Inflammatory macrophage (primary cell): ENCODE results near the gene NOL4L.
"Not testable (repeated sequence)": the region's sequence is repeated elsewhere in the genome, so short reads cannot be mapped to it uniquely, and the experiment has no call there.

ENCODE experiments used
- DNase-seq, 2 donors: peaks; one replicate each; pipeline ENCODE4 v3.0.0-alpha.2; 2020 to 2022

Gene NOL4L

DNA sequence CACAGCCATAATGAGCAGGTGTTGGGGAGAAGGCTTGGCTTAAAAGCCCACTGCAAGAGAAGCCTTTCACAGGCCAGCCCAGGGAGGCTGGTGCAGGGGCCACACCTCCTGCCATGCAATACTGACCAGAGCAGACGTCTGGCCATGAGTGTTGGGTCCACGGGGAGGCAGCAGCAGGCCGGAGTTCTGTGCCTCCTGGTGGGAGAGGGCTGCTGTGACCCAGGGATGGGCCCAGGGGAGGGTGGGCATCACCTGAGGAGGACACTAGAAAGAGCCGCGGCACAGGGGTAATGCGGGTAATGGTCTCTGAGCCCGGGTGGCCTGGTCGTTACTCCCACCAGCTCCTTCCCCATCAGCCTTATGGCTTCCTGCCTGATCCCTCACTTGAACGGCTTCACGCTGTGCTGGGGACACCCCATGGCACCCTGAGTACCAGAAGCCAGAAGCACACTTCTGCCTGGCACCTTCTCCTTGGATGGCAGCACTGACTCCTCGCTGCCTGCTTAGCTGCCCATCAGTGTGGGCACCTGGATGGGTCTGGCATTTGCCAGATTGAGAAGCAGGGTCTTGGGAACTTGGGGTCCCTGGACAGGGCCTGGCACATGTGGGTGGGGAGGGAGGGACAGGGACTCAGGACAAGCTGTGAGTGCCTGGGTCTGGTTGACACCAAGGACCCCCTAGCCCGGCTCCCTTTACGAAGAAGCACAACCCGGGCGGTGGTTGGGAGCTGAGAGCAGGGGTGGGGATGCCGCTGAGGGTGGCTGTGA, 118.2 kb downstream of the NOL4L start:
- DNase-seq, result no peak

DNA sequence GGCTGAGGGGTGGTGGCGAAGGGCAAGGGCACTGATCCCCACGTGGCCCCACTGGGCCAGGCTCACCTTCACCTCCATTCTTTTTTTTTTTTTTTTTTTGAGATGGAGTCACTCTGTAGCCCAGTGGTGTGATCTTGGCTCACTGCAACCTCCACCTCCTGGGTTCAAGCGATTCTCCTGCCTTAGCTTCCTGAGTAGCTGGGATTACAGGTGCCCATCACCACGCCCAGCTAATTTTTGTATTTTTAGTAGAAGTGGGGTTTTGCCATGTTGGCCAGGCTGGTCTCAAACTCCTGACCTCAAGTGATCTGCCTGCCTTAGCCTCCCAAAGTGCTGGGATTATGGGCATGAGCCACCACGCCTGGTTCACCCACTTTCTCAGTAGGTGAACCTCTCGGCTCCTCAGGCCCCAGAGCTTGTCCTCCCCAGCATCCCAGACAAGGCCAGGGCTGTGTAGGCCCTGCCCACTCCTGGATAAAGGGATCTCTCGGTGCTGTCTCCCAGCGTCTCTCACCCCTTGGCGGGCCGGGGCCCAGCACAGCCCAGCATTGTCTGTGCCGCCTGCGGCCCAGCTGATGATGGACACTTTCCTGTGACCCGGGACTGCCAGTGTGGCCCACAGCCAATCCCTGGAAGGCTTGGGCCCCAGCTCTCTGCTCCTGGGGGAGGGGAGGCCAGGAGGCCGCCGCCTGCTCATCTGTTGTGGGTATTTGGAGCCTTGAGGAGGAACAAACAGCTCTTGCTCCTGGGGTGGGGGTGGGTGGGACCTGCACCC, 119.0 kb downstream of the NOL4L start:
- not testable (repeated sequence) for DNase-seq

DNA sequence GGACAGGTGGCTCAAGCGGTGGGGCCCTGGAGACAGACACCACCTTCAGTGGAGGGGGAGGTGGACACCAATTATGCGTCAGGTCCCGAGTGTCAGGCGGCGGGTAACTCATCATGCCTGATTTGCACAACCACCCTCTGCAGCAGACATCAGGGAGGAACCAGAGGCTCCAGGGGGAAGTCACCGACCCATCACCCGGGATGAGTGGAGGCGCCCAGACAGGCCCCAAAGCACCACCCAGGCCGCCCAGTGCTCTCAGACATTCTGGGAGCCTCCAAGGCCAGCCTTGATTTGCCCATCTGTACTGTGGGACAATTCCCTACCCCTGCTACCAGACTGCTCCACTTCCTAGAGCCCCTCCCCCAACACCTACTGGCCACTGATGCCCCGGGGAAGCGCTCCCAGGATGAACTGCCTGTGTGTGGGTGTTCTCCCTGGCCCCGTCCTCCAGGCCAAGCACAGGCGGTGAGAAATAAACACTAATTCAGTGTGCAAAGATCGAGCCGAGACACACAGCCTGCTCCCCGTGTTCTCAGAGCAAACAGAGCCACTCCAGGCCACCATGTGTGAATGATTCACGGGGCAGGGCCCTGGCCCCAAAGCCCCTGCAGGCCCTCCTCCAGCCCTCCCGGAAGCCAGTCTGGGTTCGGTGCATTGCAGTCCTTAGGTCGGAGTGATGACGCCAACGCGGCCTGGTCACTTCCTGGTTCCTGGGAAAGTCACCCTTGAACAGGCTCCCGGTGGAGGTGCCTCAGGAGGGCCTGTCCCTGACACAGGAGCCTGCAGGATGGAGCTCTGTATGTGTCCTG, 119.8 kb downstream of the NOL4L start:
- peak; percentile 77 to 91 for DNase-seq

DNA sequence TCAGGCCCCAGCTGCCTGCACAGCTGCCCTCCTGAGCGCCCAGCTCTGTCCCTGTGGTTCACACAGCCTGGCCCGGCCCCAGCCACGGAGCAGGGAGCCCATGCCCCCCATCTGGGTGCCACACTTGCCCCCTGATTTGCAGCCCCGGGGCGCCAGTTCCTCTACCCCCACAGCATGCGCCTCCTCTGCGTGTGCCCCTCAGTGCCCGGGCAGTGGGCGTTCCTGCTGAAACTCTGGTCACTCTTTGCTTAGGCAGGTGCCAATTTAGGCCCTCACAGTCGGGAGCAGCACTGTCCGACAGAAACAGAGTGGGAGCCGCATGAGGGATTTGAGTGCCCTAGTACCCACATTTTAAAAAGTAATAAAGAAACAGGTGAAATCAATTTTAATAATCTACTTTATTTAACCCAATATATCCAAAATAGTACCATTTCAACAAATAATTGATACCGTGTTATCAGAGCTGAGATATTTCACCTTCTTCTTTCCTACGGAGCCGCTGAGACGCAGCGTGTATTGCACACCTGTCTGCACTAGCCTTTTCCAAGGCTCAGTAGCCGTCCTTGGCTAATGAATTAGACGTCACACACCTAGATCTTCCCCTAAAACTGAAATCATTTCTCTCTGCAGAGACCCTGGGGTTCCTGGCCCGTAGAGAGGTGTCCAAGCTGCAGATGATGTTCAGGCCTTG, 120.6 kb downstream of the NOL4L start:
- DNase-seq, result no peak

DNA sequence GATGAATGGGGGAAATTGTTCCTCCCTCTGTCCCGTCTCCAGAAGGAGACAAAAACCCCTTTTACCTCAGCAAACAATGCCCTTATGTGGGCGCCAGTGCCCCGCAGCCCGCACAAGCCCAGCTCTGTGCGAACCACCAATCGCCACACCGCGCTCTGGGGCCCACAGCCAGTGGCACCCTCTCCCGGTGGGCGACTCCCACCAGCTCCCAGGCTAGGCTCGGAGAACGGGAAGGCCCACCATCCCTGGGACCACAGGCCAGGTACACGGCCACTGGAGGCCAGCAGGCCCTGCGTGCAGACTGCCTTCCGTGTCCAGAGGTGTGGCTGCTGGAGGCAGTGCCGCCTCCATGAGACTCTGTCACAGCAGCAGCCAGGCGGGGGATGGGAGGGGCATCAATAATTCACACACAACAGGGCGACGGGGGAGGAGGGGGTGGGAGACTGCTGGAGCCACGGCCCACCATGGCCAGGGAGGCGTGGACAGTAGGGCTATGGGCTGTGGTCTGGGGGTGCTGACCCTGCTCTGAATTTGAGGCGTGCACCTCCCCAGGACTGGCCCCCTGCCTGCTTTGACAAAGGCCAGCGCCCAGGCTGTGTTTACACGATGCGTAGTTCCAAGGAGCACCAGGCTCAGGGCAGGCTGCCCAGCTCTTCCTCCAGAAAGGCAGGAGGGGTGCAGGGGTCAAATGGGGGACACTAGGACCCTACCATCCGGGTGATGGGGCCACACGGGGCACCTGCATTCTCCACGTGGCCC, 121.3 kb downstream of the NOL4L start:
- no peak for DNase-seq

DNA sequence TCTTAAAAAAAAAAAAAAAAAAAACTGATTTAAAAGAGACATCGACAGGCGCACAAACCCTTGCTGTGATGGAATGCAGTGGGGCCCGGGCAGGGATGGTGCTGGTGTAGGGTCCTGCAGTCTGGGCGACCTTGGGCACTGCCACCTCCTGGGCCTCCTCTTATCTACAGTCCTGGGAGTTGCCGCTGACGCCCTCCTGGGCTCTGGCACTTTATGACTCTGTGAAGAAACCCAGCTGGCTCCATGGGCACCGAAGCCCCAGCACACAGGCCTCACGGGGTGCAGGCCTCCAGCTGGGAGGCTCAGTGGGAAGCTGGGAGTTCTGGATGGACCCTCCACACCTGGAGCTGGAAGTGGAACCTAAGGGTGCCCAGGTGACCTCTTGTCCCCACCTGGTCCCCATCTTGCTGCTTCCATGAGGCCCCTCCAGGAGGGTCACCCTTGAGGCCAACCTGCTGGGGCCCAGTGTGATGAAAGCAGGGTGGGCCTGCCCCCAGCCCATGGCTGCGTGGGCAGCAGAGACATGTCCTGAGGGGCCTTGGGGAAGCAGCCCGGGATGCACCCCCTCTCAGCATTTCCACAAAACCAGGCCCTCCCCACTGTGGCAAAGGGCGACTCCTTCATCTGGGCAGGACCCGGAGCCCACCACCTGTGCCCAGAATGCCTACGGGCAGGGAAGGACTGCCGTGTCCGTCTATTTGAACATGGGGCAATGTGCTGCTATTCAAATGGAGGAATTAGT, 122.1 kb downstream of the NOL4L start:
- DNase-seq, result no peak

DNA sequence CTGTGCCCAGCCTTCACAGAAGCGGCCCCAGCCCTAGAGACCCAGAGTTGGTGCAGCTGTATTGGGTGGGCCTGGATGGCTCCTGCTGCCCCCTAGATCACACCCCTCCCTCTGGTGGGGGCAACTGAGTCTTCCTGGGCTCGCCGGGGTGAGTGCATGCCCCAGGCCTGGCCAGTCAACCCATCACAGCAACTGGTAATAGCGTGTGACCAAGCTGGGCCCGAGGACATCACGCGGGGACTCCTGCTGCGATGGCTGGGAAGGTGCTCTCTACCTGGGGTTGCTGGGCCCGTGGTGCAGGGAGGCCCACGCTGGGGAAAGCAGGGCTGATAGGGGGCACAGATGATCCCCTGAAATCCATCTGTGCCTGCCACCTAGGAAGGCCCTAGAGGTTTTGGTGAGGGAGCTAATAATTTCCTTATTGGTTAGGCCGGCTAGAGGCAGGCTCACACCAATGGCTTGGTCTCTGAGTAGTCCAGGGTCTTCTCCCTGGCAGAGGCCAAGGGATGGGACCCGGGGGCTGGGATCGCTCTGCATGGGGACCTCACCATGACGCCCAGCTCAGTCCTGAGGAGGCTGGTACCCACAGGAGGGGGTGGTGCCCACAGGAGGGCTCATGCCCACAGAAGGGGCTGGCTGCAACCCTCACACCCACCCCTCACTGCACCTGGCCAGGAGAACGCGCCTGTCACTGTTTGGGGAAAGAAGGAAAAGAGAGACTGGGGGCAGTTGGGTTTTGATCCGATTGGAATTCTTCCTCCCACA, 123.1 kb downstream of the NOL4L start:
- no peak for DNase-seq

DNA sequence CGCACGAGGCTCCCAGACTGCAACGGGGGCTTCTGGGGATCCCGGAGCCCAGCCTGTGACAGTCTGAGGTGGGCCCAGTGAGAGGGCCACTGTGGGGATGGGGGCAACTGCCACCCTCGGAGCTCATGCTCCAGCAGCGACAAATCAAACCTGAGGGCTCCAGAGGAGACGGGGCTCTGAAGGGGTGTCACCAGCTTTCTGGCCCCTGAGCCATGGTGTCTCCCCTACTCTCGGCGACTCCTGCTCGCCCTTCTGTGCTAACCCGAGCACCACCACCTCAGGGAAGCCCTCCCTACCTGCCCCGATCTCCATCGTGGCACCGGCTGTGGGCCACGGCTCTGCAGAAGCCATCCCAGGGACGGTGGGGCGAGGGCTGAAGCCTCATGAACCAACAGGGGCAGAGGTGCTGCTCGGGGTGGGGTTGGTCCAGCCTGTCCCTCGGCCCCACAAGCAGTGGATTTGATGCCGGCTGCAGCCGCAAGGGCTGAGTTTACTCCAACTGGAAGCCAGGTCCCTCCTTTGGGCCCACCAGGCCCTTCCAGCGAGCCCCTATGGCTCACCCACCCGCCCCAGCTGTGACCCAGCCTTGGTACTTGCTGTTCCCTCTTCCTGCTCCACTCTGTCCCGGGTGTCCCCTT, 124.3 kb downstream of the NOL4L start:
- no peak for DNase-seq

DNA sequence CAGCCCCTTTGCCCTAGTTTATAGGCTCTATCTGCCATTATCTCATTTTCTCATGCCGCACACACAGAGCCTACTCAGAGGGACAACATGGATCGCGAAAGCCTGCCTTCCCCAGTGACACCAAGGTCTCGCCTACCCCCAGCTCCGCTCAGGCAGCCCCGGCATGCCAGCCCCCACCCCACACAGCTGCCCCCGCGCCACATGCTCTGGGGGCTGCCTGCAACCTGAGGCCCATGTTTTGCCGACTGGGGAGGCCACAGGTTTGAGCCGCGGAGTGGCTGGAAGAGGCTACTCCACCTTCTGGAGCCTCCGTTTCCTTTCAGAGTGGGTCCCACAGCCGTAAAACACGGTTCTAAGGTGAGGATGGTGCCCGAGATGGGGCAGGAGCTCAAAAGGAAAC, 124.9 kb downstream of the NOL4L start:
- no peak for DNase-seq

DNA sequence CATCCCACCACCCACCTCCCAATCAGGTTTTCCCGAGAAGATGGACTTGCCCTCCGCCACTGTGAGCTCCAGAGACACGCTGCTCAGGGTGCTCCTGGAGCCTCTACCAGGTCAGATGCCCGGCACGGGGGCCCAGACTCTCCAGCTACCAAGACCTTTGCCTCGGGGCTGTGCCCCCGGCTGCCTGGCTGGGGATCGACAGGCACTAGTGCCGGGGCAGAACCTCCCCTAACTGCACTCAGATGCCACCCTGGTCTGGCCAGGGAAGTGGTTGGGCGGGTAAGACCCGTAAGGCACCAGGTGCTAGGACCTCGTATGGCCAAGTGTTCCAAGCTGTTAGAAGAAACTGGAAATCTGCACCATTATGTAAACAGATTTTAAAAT, 126.3 kb downstream of the NOL4L start:
- DNase-seq, result no peak

DNA sequence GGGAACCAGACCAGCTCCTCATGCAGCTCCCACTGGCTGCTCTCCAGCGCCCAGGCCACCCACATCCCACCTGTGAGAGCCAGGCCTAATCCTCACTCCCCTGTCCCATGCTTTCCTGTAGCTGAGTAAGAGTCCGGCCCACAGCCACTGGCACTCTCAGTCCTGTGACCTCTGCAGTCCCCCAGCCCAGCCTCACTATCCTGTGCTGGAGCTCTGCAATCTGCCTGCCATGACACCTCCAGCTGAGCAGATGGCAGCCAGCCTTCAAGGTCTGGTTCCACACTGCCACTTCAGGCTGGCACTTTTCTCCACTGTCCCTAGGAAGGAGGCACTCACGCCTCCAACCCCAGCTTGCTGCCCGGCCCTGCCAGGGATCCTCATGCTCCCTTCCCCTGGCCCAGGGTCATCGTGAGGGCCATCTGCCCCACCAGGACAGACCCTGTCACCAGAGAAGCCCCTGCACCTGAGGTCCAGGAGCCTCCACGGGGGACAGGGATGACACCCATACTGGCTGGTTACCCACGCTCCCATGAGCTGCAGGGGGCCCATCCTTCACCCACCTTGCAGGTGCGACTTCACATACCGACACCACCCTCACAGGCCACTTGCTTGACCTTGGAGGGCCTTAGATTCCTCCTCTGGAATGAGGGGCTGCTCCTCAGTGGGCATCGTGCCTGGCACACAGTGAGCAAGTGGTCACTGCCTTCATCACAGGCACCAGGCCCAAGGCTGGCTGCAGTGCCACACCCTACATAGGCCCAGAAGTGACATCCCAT, 126.9 kb downstream of the NOL4L start:
- DNase-seq, result no peak

DNA sequence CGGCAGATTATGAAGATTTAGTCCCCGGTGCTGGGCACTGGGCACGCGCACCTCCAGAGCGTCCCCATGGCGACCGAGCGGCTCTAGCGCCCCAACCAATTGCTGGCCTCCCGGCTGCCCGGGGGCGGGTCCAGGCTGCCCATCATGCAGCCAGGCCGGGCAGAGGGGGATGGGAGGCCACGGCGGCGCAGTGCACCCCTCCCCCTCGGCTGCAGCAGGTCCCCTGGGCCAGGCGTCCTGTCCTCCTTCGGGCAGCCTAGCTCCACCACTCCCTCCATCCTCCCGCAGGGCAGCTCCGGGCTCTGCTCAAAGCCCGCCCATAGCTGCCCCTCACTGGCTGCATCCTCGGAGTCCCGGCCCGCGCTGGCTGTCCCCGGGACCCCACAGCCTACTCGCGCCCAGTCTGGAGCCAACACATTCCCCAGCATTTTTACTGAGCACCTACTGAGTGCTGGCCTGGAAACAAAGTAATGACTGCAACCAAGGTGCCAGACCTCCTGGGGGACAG, 127.6 kb downstream of the NOL4L start:
- DNase-seq, result no peak

DNA sequence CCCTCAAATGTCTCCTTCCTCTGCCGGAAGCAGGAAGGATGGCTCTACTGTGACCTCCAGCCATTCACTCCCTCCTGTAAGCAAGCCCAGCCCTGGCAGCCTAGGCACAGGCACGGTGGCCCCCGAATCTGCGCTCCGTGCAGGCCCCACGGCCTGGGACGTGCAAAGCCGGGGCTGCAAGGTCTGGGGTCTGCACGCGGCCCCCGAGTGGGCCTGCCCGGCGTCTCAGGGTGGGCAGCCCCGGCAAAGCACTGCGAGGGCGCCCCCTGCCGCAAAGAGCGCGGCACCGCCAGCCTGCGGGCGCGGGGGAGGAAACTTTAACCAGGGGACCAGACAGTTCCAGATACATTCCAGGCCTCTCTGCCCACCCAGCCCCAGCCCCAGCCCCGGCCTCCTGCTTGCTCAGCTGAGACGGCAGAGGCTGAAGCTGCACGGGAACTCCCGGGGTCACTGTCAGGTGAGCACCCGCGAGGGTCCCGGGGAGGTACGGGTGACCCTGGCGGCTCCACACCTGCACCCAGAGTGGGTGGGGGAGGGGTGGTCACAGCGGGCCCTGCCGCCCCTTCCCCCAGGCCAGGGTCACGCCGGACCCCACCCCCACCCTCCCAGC, 128.2 kb downstream of the NOL4L start:
- peak in 1 of 2 donors; percentile 17 for DNase-seq

DNA sequence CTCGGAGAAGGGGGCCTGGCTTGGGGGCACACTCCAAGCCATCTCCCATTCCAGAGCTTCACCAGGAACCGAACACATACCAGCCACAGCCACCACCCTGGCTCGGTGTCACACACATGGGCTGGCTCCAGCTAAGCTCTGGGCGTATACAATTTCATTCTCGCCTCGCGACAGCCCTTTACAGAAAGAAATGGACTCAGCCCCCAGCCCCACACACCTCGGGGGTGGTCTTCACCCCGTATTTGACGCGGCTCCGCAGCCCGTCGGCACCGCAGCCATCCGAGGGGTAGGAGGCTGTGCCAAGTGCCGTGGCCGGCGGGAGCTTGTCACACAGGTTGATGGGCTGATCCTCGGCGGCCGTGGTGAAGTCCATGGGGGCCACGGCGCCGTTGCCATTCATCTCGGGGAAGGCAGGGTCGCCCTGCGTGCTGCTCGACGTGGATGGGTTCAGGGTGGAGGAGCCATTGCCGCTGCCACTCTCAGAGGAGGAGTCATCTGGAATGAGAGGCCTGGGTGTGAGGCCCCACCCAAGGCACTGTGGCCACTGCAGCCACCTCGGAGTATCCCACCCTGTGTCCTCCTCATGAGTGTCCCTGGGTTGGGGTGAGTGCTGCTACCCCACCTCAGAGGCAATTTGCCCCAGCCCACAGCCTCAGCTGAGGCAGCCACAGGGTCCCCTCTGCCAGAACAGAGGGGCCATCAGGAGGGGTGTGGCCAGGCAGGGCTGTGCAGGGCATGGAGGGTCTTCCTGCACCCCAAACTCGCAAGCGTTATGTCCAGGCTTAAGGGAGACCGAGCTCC, 129.0 kb downstream of the NOL4L start:
- no peak for DNase-seq

DNA sequence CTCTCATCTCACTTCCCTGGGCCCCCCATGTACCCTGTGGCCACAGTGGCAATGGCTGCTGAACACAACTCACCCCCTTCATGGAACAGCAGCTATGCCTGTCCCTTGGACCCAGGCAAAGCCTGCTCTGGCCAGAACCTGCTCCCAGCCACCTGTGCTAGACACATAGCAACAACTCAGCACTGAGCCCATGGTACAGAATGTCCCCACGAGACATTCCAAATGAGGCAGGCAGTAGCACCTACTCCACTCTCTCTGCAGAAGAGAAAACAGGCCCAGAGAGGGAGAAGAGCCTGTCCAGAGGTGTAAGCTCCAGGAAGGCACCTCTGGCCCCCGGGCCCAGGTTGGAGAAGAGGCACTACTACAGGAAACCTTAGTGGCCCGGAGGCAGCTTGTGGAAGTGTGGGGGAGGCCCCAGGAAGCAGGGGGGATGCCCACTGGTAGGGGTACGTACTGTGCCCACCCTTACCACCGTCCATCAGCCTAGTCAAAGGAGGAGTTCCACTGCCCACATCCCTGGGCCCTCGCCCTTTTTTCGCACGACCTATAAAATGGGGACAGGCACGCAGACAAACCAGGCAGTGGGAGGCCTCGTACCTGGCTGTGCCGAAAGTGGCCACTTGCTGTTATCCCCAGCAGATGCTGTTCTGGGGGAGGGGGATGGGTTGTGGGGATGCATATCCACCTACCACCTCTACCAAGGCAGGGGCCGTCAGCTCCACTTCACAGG, 129.8 kb downstream of the NOL4L start:
- no peak for DNase-seq
